Ascending aorta (tissue), 2 donors: Measurements from ENCODE around the gene CREM. TPM values are rescaled to one million over a fixed set of nuclear protein-coding genes. Genes with fewer than 3 reads are reported as not detected.

Experiments used
- DNase-seq, 2 donors: peaks; one replicate each; pipeline ENCODE4 v3.0.0-alpha.2; 2019; ENCODE audit warnings: low spot score in 2 of 2
- H3K27ac ChIP-seq, 2 donors: fragments of 200-600 bp; sonication (generic); one replicate each; pipeline ENCODE4 v1.5.1; 2016 to 2017; ENCODE audit warnings: mild to moderate bottlenecking in 1 of 2
- H3K27me3 ChIP-seq: fragments of 200-600 bp; sonication (generic); one replicate; pipeline ENCODE4 v1.5.1; 2017
- H3K36me3 ChIP-seq, 2 donors: fragments of 200-600 bp; sonication (generic); one replicate each; pipeline ENCODE4 v1.5.1; 2016
- H3K4me1 ChIP-seq, 2 donors: fragments of 200-600 bp; sonication (generic); one replicate each; pipeline ENCODE4 v1.5.1; 2016 to 2017; ENCODE audit warnings: mild to moderate bottlenecking in 1 of 2
- H3K4me3 ChIP-seq, 2 donors: fragments of 200-600 bp; sonication (generic); one replicate each; pipeline ENCODE4 v1.5.1; 2016 to 2017; ENCODE audit warnings: mild to moderate bottlenecking in 1 of 2
- H3K9me3 ChIP-seq, 2 donors: fragments of 200-600 bp; sonication (generic); one replicate each; pipeline ENCODE4 v1.5.1; 2016
- CTCF ChIP-seq, 3 experiments: fragments of 200-600 bp in 2 of 3; fragments of 450-650 bp in 1 of 3; sonication (generic) in 2 of 3; IDR thresholded peaks; one replicate each; pipeline ENCODE4 v1.5.1; 2016 to 2019; ENCODE audit warnings: antibody characterized with exemption in 3 of 3, mild to moderate bottlenecking in 1 of 3, moderate library complexity in 1 of 3
- intact Hi-C: fragments of 100-400 bp; cut with DNase I; formaldehyde crosslinking; loops from one replicate; pipeline ENCODE4 v1.15.1; 2023
- total RNA-seq: library from RNA; depleted of rRNA; stranded (reverse); fragments of >200 nt; gene quantifications from one replicate; pipeline ENCODE4 v1.1.0, GENCODE V29; 2016

CREM gene
- total RNA-seq, 1 donor from 2014 or later: 14.9 TPM

DNA sequence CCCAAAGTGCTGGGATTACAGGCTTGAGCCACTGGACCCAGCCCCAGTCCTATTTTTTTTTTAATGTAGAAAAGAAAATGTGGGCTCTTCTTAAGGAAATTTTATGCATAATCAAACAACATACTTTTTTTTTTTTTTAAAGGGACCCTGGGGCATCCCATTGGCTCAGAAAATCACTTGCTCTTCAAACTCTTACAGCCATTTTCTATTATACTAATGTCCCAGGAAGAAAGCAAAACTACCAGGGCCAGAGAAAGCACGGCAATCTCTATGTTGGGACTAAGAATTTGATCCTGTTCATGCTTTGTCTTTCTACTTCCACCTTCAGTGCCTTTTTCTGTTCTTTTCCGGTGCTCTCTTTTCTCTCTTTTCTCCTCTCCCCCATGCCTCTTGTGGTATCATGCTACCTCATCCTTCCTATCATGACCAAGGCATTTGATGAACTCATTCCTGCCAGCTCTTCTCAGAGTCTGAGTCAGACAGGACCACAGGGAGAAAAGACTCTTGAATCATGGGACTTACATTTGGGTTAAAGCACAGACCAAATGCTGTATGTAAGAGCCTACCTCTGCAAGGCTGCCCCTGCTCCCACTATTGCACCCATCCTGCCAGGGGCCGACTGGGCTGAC lies 133.2 kb downstream of the CREM start:
- H3K36me3 ChIP-seq: no peaks in the 10 kb centered on the region
- H3K9me3 ChIP-seq: peaks cover 6 to 11% of the 10 kb centered on the region in 2 donors
- no peak overlapping the region for H3K27ac ChIP-seq
- H3K4me3 ChIP-seq: no peak overlapping the region
- H3K27me3 ChIP-seq: no peaks in the 10 kb centered on the region
- DNase-seq: no peak
- H3K4me1 ChIP-seq: no peaks in the 10 kb centered on the region
- no peak for TF ChIP-seq CTCF (IDR thresholded peaks at IDR 0.05)
- intact Hi-C loops: no loop called here

- no peaks in the 10 kb centered on the region for H3K36me3 ChIP-seq
- H3K27ac ChIP-seq: no peak overlapping the region
- no peak for TF ChIP-seq CTCF (IDR thresholded peaks at IDR 0.05)
- H3K9me3 ChIP-seq: peaks cover 6 to 8% of the 10 kb centered on the region in 2 donors
- H3K27me3 ChIP-seq: no peaks in the 10 kb centered on the region
- no peaks in the 10 kb centered on the region for H3K4me1 ChIP-seq
- intact Hi-C loops: no loop called here
- no peak overlapping the region for H3K4me3 ChIP-seq
- DNase-seq: no peak
These were observed 135.8 kb downstream of the CREM start for GRCh38 chr10:35262436-35262835.

Other genes starting within 250 kb of the CREM start
- 9.7 TPM for gene CUL2, start 36.5 kb upstream of the CREM start, total RNA-seq
- 37.5 TPM for gene CCNY, start 209.7 kb downstream of the CREM start, total RNA-seq